HG03378 (cell line): ENCODE data around the gene CNTNAP2.
"Not testable (repeated sequence)": the region's sequence is repeated elsewhere in the genome, so short reads cannot be mapped to it uniquely, and the experiment has no call there.

Experiments used
- ATAC-seq: cut with Tn5 transposase; IDR thresholded peaks from one replicate; pipeline ENCODE4 v1.9.1; 2021; ENCODE audit warnings: mild to moderate bottlenecking, moderate library complexity; ENCODE audit not compliant: unreplicated experiment

Gene CNTNAP2

GRCh38 chr7:148303295-148304082 is 2186.9 kb downstream of the CNTNAP2 start:
- no peak for ATAC-seq

GRCh38 chr7:148304083-148304335 is 2187.4 kb downstream of the CNTNAP2 start:
- ATAC-seq, result no peak

- no peak for ATAC-seq
These were observed 2187.9 kb downstream of the CNTNAP2 start for GRCh38 chr7:148304456-148304855.

GRCh38 chr7:148306759-148307158 is 2190.2 kb downstream of the CNTNAP2 start:
- peak; percentile 68 for ATAC-seq

- ATAC-seq, result no peak
These were observed 2201.7 kb downstream of the CNTNAP2 start for GRCh38 chr7:148318102-148318811.

- no peak for ATAC-seq
These were observed 2202.2 kb downstream of the CNTNAP2 start for GRCh38 chr7:148318838-148319237.

- ATAC-seq, result no peak
These were observed 2202.8 kb downstream of the CNTNAP2 start for GRCh38 chr7:148319316-148319808.

- ATAC-seq, result no peak
These were observed 2208.6 kb downstream of the CNTNAP2 start for GRCh38 chr7:148325208-148325607.

GRCh38 chr7:148327379-148327778 is 2210.8 kb downstream of the CNTNAP2 start:
- ATAC-seq, result no peak

GRCh38 chr7:148328906-148329305 is 2212.3 kb downstream of the CNTNAP2 start:
- ATAC-seq, result no peak

- ATAC-seq, result no peak
These were observed 2213.7 kb downstream of the CNTNAP2 start for GRCh38 chr7:148330124-148330818.

GRCh38 chr7:148330822-148331221 is 2214.2 kb downstream of the CNTNAP2 start:
- ATAC-seq, result no peak

GRCh38 chr7:148331456-148331855 is 2214.9 kb downstream of the CNTNAP2 start:
- ATAC-seq, result not testable (repeated sequence)

- no peak for ATAC-seq
These were observed 2215.9 kb downstream of the CNTNAP2 start for GRCh38 chr7:148332191-148333186.

- ATAC-seq, result no peak
These were observed 2217.9 kb downstream of the CNTNAP2 start for GRCh38 chr7:148334441-148334956.

GRCh38 chr7:148334959-148335577 is 2218.5 kb downstream of the CNTNAP2 start:
- no peak for ATAC-seq

- ATAC-seq, result no peak
These were observed 2219.2 kb downstream of the CNTNAP2 start for GRCh38 chr7:148335790-148336189.

- ATAC-seq, result no peak
These were observed 2219.8 kb downstream of the CNTNAP2 start for GRCh38 chr7:148336411-148336810.

- ATAC-seq, result no peak
These were observed 2220.8 kb downstream of the CNTNAP2 start for GRCh38 chr7:148337246-148337965.
